HepG2 (cell line): Measurements from ENCODE around the gene GNA14. TPM values are rescaled to one million over a fixed set of nuclear protein-coding genes. Genes with fewer than 3 reads are reported as not detected.
A peak's percentile ranks its signal among the peaks of the same experiment; 100 is the strongest.
"Not testable (repeated sequence)": the region's sequence is repeated elsewhere in the genome, so short reads cannot be mapped to it uniquely, and the experiment has no call there.

Experiments
- ATAC-seq: fragments of 200-7000 bp; cut with Tn5 transposase; 3 replicates; pipeline ENCODE4 v1.9.1; 2020; ENCODE audit warnings: mild to moderate bottlenecking, moderate library complexity
- BruUV-seq: library from RNA; stranded (reverse); fragments of 400-500 nt; replicated peaks from 2 replicates; lab custom pipeline; 2021; lab: Mats Ljungman, UMichigan
- CTCF ChIA-PET: fragments of 300-600 bp; formaldehyde crosslinking; extraction: SDS; loops from one replicate; lab custom pipeline; 2021; ENCODE audit warnings: low total read pairs, inconsistent platforms, low intra/inter-chr PET ratio; lab: Yijun Ruan, JAX
- POLR2A ChIA-PET: fragments of 350-600 bp; sonication (Branson Sonifier 250); formaldehyde crosslinking; loops from one replicate; lab custom pipeline; 2020; ENCODE audit warnings: antibody characterized with exemption, inconsistent platforms; lab: Yijun Ruan, JAX
- DNase-seq: peaks from one replicate; pipeline ENCODE4 v3.0.0-alpha.2; 2015; ENCODE audit warnings: low spot score
- FAIRE-seq: peaks from 3 replicates; lab custom pipeline; 2011; peaks lifted over from hg19 to GRCh38; lab: Jason Lieb, UNC
- H2AFZ ChIP-seq: one replicate; pipeline ENCODE4 v1.6.1; 2011; ENCODE audit warnings: low read length, inconsistent platforms
- H3K27ac ChIP-seq: fragments of 300-600 bp; 3 replicates; pipeline ENCODE4 v1.8.0; 2011; ENCODE audit warnings: mixed run types, mild to moderate bottlenecking, mixed read lengths, low read length, inconsistent platforms; ENCODE audit not compliant: insufficient read depth; ENCODE audit errors: extremely low read length
- H3K27me3 ChIP-seq, 2 experiments: fragments of 200-600 bp in 1 of 2; 2 replicates in 1 of 2; 3 replicates in 1 of 2; pipeline versions ENCODE4 v1.6.0 to v1.8.0; 2011; ENCODE audit warnings: low read length in 2 of 2, mild to moderate bottlenecking in 2 of 2, moderate library complexity in 2 of 2, inconsistent platforms in 1 of 2; ENCODE audit not compliant: insufficient read depth in 2 of 2, control insufficient read depth in 1 of 2
- H3K36me3 ChIP-seq, 2 experiments: fragments of 200-600 bp in 1 of 2; replicated peaks in 1 of 2; 2 replicates in 1 of 2; 3 replicates in 1 of 2; pipeline versions ENCODE4 v1.5.1 to v1.8.0; 2011; ENCODE audit warnings: low read length in 2 of 2, inconsistent platforms in 1 of 2; ENCODE audit not compliant: insufficient read depth in 2 of 2, control insufficient read depth in 1 of 2
- H3K4me1 ChIP-seq: 2 replicates; pipeline ENCODE4 v1.5.1; 2012; ENCODE audit warnings: low read length, inconsistent platforms; ENCODE audit not compliant: insufficient read depth
- H3K4me2 ChIP-seq: 2 replicates; pipeline ENCODE4 v1.6.0; 2011; ENCODE audit warnings: low read depth, low read length, inconsistent platforms
- H3K4me3 ChIP-seq, 3 experiments: fragments of 200-600 bp in 1 of 3; sonication (generic), shearing (Covaris generic) in 1 of 3; replicated peaks in 1 of 3; 2 replicates each; pipeline ENCODE4 v1.5.1; 2011 to 2016; ENCODE audit warnings: low read length in 3 of 3, inconsistent platforms in 2 of 3, low read depth in 2 of 3, mild to moderate bottlenecking in 2 of 3, control low read depth in 1 of 3, mixed read lengths in 1 of 3; ENCODE audit not compliant: insufficient read depth in 1 of 3
- H3K79me2 ChIP-seq: one replicate; pipeline ENCODE4 v1.6.1; 2011; ENCODE audit warnings: low read length, inconsistent platforms; ENCODE audit not compliant: insufficient read depth
- H3K9ac ChIP-seq: 2 replicates; pipeline ENCODE4 v1.6.0; 2011; ENCODE audit warnings: mild to moderate bottlenecking, low read depth, low read length, inconsistent platforms; ENCODE audit not compliant: insufficient read depth
- H3K9me3 ChIP-seq: 2 replicates; pipeline ENCODE4 v1.5.1; 2012; ENCODE audit warnings: mild to moderate bottlenecking, low read length
- H4K20me1 ChIP-seq: 2 replicates; pipeline ENCODE4 v1.6.0; 2011; ENCODE audit warnings: inconsistent platforms, mild to moderate bottlenecking, low read length, moderate library complexity; ENCODE audit not compliant: insufficient read depth
- CTCF ChIP-seq: sonication (generic); formaldehyde crosslinking; IDR thresholded peaks from 2 replicates; pipeline ENCODE4 v1.5.0; 2020; ENCODE audit warnings: mild to moderate bottlenecking, missing genetic modification reagents, moderate library complexity
- WGBS: methylation state at CpG from one replicate; pipeline ENCODE4 v1.1.6; 2017; ENCODE audit warnings: low lambda C conversion rate; 5-methylcytosine and 5-hydroxymethylcytosine counted together
- in situ Hi-C: cut with HindIII; loops from 2 replicates; pipeline ENCODE4 v1.10.0; 2017; ENCODE audit warnings: low pct_unique_long_range_greater_than_20kb; ENCODE audit not compliant: extremely low pct_ligation_motif_present
- intact Hi-C: fragments of 100-400 bp; cut with micrococcal nuclease; formaldehyde crosslinking; loops from one replicate; pipeline ENCODE4 v1.10.0; 2022; ENCODE audit not compliant: unreplicated experiment
- polyA plus RNA-seq, 8 experiments: library from polyadenylated mRNA; depleted of rRNA in 3 of 8; stranded (reverse) in 7 of 8; unstranded in 1 of 8; fragments of >200 nt; fragmentation: Illumina TruSeq in 4 of 8; extraction: Trizol in 4 of 8; gene quantifications; 2 replicates each; pipeline versions ENCODE4 v1.2.1 to v1.2.3, GENCODE V29; 2011 to 2016; ENCODE audit warnings: low read depth in 4 of 8, missing spikeins in 1 of 8, mixed read lengths in 1 of 8; ENCODE audit not compliant: insufficient read depth in 1 of 8
- total RNA-seq, 5 experiments: library from RNA; depleted of rRNA; stranded (reverse); fragments of >200 nt; fragmentation: Illumina TruSeq; extraction: Trizol; gene quantifications; 2 replicates each; pipeline ENCODE4 v1.2.3, GENCODE V29; 2016; ENCODE audit warnings: low read depth in 1 of 5

Gene GNA14
- total and polyA plus RNA-seq, 2 of the 13 experiments (the other 11 are each of a cell fraction or from before 2014, with no cell fraction given): not detected

- H3K4me2 ChIP-seq, H3K27ac ChIP-seq, H4K20me1 ChIP-seq, H3K9ac ChIP-seq, H3K36me3 ChIP-seq, H3K4me1 ChIP-seq, BruUV-seq, H2AFZ ChIP-seq, H3K9me3 ChIP-seq, H3K27me3 ChIP-seq, POLR2A ChIA-PET, in situ Hi-C loops, H3K4me3 ChIP-seq, DNase-seq, ATAC-seq, intact Hi-C loops, H3K79me2 ChIP-seq, CTCF ChIA-PET, FAIRE-seq: not testable (repeated sequence)
- WGBS: 33% methylated on average over 2 of the region's 3 CpGs
- TF ChIP-seq CTCF (CRISPR knock-in tag): 0 out of 2 replicates have a peak, but pooled peaks have one; percentile 14
These were observed 42.6 kb upstream of the GNA14 start for GRCh38 chr9:77690723-77691122.

GRCh38 chr9:77690119-77690518, 42.0 kb upstream of the GNA14 start:
- POLR2A ChIA-PET, H3K9ac ChIP-seq, in situ Hi-C loops, CTCF ChIA-PET, BruUV-seq, H3K79me2 ChIP-seq, intact Hi-C loops, FAIRE-seq, H3K9me3 ChIP-seq, H2AFZ ChIP-seq, H4K20me1 ChIP-seq, H3K36me3 ChIP-seq, H3K27ac ChIP-seq, H3K4me3 ChIP-seq, H3K4me2 ChIP-seq, H3K27me3 ChIP-seq, H3K4me1 ChIP-seq, ATAC-seq, DNase-seq: not testable (repeated sequence)
- 26% methylated on average over 3 of the region's 3 CpGs for WGBS
